ENCODE data around the gene MAK.
"Not testable (repeated sequence)": the region's sequence is repeated elsewhere in the genome, so short reads cannot be mapped to it uniquely, and the experiment has no call there.

The MAK gene

GRCh38 chr6:10837995-10838793, at the start of gene MAK:
Gene MAK (minus strand): TSS chr6:10838539. CDS start chr6:10830648, 7,891 bp downstream.
- TF ChIP-seq CTCF (conservative IDR thresholded peaks at IDR 0.05; ENCODE audit: low read depth, low read length), result no peak
- DNase-seq (ENCODE audit: low read depth), result peak; percentile 83
- H3K4me3 ChIP-seq (ENCODE audit: low read depth, low read length), result peak within 1 kb of the TSS; percentile 73

GRCh38 chr6:10886691-10887502, 48.6 kb upstream of the MAK start, which contains the start of gene SYCP2L:
Gene SYCP2L (plus strand): TSS chr6:10887052. CDS start chr6:10887127, 75 bp downstream.
- peak; percentile 47 for DNase-seq (ENCODE audit: low read depth)
- peak within 1 kb of the TSS; percentile 45 for H3K4me3 ChIP-seq (ENCODE audit: low read depth, low read length)
- peak; percentile 26 for TF ChIP-seq CTCF (conservative IDR thresholded peaks at IDR 0.05; ENCODE audit: low read depth, low read length)

- H3K4me3 ChIP-seq (ENCODE audit: low read depth, low read length); DNase-seq (ENCODE audit: low read depth): not testable (repeated sequence)
Observed at GRCh38 chr6:10886365-10886690, 48.0 kb upstream of the MAK start.

GRCh38 chr6:10884245-10884972, 46.1 kb upstream of the MAK start:
- DNase-seq (ENCODE audit: low read depth), result no peak
- no peak for TF ChIP-seq CTCF (conservative IDR thresholded peaks at IDR 0.05; ENCODE audit: low read depth, low read length)
- H3K4me3 ChIP-seq (ENCODE audit: low read depth, low read length), result no peak overlapping the region

- TF ChIP-seq CTCF (conservative IDR thresholded peaks at IDR 0.05; ENCODE audit: low read depth, low read length), result no peak
- no peak for DNase-seq (ENCODE audit: low read depth)
- H3K4me3 ChIP-seq (ENCODE audit: low read depth, low read length), result no peak overlapping the region
Observed at GRCh38 chr6:10883312-10884244, 45.2 kb upstream of the MAK start.

DNA sequence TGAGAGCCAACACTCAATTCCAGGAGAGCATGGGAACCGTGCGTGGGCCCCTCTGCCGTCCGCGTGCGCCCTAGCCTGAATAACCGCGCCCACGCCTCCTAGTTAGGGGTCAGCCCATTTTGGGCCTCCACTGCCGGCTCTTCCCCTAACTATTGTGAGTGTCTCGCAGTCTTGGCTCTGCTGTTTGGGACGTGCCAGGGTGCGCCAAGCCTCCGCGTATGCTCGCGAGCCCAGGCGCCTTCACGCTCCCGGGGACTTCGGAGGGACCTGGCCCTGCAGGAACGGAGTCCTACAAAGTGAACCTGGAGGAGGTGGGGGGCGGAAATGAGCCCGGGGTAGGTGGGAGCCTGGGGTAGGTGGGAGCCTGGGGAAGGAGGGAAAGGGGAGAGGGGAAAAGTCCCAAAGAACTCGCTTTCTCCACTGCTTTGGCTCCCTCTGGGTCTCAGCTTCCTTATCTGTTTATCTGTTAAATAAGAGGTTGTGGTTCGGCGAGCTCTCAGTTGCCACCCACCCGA, 44.4 kb upstream of the MAK start:
- no peak overlapping the region for H3K4me3 ChIP-seq (ENCODE audit: low read depth, low read length)
- peak; percentile 4 for DNase-seq (ENCODE audit: low read depth)

GRCh38 chr6:10882253-10882630, 43.9 kb upstream of the MAK start:
- not testable (repeated sequence) for DNase-seq (ENCODE audit: low read depth); H3K4me3 ChIP-seq (ENCODE audit: low read depth, low read length)

More for the DNA sequence above, 44.4 kb upstream of the MAK start:
- TF ChIP-seq CTCF (conservative IDR thresholded peaks at IDR 0.05; ENCODE audit: low read depth, low read length), result no peak
